Measurements from ENCODE around the gene FSTL4.

The FSTL4 gene

DNA sequence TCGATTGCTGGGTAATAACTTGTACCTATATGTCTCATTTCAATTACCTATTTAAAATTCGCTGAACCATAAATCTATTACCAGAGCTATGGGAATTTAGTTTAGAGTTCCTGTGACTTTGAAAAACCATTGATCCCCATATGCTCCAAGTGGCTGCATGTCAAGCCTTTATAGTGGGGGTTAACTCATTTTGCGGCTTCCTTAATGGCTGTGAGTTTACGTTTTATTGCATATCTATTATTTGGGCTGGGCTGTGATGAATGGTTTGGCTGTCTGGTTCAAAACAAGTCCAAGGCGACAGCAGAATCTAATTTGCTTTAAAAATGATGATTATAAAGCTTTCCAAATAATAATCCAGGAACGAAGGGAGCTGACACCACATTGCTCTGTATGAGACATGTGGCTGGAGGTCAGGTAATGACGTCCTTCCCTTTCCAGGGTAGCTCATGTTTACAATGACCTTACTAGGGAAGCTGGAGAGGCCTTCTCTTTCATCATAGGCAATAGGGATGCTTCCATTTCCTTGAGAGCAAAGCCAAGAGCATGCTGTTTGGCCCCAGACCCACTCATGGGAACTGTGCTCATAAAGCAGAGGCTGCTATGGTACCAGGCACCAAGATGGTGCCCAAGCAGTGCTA is 302.2 kb downstream of the FSTL4 start:
- DNase-seq, result no peak

DNA sequence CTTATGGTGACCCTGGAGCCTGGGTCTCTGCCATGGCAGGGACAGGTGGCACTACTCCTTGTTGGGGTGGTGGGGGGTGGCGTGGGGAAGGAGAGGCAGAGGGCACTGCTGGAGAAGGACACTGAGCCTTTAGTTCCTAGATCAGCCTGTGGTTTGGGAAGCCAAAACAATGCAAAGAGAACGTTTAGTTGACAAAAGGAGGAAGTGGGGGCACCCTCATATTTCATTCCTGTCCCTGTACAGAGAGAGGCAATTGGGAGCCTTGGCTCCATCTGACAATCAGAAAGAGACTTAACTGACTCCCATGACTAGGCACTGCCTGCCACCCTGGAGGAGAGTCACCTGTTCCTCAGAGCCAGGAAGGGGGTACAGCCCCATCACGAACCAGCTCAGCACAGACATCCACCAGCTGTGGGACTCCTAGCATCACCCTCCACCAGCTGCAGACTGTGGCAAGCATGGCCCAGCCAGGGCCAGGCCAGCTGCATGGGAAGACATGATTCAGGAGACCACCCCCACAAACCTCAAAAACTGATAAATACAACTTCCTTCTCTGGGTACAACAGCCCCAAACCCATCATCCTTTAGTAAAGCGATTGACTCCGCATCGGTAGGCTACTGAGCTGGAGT is 303.1 kb downstream of the FSTL4 start:
- no peak for DNase-seq

DNA sequence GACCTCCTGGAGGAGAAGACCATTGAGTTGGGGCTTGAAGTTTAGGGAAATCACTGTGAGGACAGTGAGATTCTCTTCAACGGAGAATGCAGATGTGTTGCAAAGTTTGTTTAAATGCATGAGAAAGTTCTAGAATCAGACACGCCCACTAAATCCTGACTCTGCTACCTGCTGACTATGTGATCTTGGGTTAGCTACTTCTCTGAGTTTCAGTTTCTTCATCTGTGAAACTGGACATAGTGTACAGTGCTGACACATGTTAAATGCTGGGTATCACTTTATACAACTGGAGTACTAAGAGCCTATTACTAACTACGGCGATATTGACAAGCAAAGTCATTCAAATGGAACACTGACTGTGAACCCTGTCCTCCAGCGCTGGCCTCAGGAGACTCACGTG is 305.1 kb downstream of the FSTL4 start:
- DNase-seq, result no peak

DNA sequence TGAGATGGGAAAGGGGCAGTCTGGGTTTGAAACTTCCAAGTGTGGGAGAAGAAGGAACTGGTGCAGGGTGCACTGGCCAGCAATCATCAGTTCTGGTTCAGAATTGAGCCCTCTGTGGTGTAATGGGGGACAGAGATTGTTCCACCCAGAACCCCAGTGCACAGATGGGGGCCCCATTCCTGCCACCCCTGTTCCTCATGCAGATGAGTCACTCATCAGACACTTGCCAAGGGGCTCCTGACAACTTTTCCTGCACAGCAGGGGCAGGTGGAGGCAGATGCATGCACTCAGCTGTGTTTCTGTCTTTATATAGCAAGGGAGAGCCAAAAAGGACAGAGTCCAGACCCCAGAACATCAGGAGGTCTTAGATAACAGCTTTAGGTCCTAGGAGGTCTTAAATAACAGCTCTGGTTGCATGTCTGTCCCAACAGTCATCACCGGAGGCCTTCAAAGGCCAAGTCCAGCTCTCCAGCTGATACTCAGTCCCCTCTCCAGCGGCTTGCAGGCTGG is 307.6 kb downstream of the FSTL4 start:
- DNase-seq, result no peak

DNA sequence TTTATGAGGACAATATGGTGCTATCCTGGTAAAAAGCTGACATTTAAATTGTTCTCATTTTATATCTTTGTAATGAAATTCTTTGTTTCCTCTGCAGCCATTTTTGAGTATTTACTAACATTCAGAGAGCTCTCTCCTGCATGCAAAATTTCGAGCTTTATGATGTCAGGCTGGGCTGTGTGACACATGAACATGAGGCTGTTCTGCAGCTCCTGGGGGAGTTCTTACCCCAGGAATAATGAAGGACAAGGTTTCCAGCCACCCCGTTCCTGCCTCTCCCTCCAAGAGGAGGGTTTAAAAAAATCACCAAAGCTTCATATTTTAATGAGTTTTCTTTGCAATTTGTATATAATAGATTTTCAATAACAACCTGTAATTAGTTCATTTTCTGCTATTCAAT is 308.2 kb downstream of the FSTL4 start:
- DNase-seq, result no peak

DNA sequence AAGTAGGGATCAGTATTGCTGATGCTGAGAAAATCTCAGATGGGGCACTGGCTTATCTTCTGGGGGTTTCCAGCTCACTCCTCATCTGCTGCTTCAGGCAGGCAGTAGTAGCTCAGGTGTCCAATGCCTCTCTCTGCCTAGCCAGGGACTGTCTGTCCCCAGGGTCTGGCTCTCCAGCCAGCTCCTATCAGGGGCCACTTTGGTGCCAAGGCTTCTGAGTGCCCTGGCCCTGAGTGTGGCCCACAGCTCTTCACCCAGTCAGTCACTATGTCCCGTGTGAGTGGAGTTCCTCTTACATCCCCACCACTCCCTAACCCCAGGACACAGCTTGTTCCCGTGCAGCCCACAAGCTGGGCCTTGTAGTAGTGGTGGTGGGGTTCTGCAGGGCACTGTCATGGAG is 309.0 kb downstream of the FSTL4 start:
- no peak for DNase-seq

DNA sequence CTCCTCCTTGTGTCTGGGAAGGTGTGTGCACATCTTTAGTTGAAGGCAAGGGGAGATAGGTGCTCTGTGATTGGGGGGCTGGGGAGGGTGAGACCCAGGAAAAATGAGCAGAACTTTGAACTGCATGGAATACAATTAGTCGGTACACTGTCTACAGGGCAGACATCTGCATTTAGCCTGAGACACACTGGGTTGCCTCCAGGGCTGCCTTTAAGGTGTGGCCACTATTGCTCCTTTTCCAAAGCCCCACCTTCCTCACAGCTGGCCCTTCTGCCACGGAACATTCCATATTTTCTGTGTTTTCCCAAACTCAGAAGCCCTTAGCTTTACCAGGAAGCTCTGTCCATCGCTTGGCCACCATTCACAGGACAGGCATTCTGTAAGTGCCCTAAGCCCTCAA is 312.6 kb downstream of the FSTL4 start:
- DNase-seq, result no peak

DNA sequence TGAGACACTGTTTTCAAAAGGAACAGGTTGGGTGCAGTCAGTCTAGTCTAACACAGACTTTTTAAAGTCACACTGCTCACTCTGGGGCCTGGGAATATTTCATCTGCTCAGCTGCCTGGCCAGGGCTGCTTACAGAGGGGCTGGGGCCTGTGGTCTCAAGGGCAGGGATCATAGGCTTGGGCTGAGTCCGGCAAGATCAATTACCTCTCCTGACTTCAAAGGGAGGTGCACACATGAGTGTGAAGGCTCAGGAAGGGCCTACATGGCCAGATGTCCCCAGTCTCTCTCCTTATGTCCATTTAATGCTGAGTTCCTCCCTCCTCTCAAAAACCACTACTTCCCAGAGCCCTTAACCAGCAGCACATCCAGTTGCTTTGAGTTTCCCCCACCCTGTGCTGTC is 313.3 kb downstream of the FSTL4 start:
- DNase-seq, result no peak

DNA sequence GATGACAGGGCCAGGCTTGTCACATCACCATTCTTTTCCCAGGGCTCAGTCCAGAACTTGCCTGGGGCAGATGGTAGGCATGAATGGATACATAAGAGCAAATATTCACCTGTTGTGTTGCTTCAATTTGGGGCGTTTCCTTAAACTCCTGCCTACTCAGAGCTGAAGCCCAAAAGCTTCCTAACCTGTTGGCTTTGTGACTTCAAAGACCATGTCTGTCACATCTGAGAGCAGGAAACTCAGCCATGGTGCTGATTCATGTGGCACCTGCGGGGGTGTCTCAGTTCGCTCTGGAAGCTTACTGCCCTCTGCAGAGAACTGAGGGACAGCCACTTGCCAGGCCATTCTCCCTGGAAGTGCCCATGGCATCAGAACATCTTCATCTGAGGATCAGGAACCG is 313.9 kb downstream of the FSTL4 start:
- DNase-seq, result no peak

DNA sequence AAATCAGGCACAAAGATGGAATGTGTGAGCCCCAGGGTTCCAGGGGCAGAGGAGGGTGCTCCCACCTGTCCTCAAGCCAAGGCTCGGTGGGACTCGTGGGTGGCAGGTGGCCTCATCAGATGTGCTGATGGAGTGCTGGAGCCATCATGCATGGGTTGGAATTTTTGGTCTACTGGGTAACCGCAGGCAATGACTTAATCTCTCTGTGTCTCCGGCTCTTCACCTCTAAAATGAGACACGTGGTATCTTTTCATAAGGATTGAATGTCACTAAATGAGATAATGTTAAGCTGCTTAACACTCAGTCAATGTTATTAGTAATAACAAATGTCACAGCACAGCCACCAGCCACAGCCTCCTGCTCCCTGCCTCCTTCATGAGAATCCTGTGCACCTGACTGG is 315.0 kb downstream of the FSTL4 start:
- no peak for DNase-seq

DNA sequence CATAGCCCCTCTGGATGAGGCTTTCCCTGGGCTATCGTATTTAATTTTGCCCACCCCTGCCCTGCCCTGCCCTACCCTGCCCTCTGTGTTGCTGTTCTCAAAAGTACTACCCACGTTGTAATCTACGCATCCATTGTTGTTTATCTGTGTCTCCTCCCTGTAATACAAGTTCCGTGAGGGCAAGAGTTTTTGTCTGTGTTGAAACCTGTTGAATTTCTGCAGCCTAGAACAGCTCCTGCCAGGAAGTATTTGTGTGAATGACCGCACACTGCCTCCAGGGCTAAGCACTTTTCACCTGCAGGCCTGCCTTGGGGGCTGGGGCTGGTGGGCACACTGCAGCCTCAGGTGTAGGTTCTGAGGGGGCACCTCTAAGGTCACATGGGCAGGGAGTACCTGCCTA is 315.7 kb downstream of the FSTL4 start:
- DNase-seq, result no peak

DNA sequence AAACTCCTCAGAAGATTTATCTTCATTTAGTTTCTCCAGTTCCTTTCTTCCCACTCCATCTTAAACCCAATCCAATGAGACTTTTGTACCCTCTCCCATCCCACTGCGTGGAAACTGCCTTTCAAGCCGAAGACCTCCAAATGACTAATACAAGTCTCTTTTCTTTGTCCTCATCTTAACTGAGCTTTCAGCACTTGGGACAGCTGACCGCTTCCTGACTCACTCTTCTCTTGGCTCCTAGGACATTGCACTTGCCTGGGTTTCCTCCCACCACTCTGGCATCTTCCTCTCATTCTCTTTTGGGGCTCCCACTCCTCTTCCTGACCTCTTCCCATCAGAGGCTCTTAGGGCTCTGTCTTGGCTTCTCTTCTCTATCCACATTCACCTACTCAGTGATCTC is 316.8 kb downstream of the FSTL4 start:
- no peak for DNase-seq

DNA sequence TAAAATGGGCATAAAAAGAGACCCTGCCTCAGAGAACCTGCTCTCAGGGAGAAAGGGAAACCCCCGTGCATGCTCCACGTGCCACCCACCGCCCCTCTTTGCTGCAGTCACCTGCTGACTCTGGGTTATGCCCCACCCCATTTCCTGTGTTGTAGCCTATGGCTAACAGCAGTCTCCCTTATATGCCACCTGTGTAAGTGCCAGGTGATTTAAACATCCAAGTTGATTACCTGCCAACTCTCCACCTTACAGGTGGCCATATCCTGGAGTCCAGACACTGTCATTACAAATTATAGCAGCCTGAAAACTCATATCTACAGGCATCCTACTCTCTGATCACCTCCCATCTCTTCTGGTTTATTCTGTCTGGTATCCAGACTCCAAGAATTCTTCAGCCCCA is 318.0 kb downstream of the FSTL4 start:
- no peak for DNase-seq

DNA sequence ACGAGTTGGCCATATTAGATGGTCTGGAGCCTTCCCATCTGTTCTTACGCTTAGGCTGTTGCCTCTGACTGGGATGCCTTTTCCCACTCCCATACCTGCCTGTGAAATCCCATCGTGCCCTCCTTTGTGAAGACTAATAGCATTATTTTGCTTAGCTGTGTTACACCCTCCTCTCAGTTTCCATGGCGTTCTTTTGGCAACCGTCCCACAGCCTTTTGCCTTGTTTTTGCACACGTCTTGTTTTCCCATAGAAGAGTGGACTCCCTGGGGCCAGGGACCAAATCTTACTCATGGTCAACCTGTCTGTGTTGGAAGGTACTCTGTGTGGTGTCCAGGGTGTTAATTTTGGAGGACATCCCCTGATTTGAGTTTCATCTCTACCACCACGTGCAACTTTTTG is 318.4 kb downstream of the FSTL4 start:
- no peak for DNase-seq

DNA sequence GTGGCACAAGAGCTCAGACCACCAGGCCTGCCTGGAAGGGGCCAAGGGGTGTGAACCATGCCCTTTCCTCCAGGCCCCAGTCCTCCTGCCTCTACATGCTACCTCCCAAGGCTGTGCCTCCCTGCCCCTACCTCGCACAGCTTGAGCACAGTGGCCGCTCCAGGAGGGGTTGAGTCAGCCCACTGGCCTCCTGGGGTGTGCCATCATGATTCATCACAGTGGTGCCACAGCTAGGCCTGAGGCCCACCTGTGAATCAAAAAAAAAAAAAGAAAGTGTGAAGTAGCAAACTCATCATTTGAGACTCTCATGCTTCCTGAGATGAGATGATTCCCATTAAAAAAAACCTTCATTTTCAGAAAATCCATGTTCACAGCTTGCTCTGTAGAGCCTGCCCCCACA is 320.0 kb downstream of the FSTL4 start:
- no peak for DNase-seq

DNA sequence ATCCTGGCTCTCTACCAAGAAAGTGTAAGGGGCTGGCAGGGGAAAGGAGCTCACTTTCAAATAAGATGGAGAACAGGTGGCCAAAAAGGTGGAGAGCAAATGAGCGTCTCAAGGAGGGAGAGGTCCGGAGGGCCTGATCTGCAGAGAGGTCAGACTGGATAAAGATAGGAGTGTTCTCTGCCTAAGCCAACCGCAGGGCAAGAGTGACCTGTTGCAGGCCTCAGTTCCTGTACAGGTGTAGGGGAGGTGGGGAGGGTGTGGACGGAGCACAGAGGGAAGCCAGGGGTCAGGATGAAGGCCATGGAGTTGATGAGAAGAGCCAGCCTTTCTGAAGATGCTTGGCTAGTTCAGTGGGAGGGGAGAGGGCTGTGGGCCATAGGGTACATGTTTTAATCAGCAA is 320.8 kb downstream of the FSTL4 start:
- no peak for DNase-seq

DNA sequence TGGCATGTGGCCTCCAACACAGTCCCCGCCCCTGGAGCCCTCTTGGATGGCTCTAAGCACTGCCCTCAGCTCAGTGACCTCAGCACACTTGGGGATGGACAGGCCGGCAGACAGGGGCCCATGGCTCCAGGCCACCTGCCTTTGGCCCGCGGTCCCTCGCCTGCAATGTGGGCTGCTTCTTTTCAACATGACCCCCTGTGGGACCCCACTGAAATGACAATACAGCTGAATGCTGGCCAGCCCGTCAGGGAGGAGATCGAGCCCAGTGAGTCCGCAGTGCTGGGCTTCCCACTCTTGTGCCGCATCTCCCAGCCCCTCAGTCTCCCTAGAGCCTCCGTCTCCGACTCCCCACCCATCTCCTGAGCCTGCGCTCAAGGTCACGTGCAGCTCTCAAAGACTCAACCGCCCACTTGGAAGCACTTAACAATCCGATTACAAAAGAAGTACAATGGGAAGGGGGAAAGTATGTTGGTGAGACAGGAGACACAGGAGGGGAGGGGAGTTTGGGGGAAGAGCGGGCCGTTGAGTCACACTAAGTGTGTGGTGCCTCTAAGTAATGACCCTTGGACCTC is 321.6 kb downstream of the FSTL4 start:
- DNase-seq, result no peak

DNA sequence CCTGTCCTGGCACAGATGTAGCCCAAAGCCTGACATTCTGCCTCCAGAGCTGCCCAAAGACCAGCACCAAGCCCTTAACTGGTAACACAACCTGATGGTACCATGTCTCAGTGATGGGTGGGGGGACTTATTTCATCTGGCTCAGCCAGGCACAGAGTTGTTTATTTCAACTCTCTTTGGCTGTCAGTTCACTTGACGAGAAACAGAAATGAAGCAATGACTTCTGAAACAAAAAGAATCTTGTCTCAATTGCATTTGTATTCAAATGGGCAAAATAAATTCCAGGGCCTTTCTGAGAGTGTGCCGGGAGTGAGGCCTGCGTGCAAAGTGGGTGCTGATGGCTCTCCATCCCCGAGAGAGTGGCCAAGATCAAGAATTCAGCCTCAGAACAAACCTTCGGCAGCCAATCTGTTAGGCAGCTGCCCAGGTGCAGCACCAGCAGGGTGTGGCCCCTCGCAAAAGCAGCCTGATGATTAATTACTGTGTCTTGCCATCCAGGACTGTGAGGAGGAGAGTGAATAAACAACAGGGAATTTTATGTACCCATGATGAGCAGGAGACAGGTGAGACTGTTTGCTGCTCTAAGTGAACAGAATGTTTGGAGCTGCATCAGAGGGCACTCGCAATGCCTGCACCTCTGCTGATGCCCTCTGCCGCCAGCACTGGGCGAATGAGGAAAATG is 322.5 kb downstream of the FSTL4 start:
- no peak for DNase-seq

DNA sequence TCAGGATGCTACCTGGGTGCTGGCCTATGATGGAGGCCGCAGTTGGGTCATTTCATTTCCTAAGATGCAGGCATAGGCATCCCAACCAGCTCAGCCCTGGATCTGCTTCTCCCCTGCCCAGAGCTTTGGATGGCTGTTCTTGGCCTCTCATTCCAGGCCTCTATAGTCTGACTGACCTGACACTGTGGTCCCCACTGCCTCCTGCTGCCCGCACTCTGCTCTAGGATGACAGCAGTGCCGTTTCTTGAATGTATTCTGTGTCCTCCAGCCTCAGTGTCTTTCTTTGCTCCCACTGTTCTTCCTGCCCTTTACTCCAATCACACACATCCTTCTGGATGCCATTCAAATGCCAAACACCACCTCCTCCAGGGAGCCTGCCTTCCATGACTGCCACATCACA is 324.8 kb downstream of the FSTL4 start:
- DNase-seq, result peak; percentile 11

DNA sequence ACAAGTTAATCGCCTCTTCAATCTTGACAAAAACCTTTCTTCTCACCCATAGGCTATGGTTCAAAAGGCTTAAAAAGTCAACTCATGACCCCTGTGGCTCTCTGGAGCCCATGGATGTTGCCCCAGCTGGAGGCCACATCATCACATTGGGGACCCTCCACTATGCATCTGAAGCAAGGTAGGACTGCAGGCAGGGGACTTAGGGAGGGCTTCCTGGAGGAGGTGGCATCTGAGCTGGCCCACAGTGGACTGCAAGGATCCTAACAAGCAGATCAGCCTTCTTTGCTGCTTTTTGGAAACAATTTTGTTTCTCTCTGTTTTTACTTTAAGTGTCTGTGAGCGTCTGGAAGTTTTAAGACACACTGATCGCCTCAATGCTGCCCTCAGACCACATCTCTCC is 325.9 kb downstream of the FSTL4 start:
- DNase-seq, result no peak

DNA sequence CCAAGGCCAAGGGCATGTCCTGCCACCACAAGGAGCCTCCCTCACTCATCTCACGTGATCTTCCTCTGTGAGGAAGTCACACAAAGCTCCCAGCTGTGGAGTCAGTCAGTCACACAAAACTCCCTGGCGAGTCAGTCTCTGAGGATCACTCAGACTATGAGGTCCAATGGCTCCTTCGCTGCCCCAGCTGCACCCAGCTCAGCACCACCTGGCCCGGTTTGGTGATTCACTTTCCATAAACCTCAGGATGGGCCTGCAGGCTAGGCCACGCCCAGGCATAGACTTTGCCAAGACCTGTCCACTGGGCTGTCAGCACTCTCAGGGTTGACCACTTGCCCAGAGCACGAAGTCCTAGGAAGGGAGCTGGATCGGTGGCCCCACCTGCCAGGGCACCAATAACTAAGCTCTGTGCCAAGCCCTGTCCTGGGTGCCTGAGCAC is 326.7 kb downstream of the FSTL4 start:
- no peak for DNase-seq

DNA sequence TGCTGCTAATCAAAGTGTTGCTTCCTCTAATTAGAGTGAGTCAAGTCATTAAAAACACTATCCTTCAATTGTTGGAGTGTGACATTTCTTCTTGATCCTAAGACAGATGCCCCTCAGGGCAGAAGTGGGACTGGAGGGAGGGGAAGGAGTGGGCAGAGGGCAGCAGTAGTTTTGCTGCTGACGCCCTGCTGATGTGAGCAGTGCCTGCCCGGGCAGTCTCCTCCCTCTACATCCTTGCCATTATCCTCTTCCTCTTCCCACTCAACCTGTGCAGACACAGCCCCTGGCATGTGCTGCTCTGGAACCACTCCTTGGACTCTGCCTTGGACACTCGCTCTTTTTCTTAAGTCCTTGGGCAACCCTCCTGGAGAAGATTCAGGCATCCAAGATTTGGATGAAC is 328.0 kb downstream of the FSTL4 start:
- no peak for DNase-seq

DNA sequence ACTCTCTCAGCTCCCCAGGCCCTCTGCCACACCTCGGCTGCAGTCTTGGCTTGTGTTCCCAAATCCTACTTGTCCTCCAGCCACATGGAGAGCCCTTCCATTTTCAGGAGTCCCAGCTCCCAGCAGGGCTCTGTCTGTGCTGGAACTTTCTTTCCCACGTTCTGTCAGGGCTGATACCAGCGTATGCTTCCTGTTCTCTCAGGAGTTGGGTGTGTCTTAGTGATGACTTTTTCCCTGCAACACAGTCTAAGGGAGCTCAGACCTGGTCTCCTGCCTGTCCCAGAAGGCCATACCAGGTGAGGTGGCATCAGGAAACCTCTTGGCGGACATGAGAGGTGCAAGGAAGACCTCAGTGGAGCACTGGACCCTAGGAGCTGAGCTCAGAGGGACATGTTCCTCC is 334.0 kb downstream of the FSTL4 start:
- no peak for DNase-seq

DNA sequence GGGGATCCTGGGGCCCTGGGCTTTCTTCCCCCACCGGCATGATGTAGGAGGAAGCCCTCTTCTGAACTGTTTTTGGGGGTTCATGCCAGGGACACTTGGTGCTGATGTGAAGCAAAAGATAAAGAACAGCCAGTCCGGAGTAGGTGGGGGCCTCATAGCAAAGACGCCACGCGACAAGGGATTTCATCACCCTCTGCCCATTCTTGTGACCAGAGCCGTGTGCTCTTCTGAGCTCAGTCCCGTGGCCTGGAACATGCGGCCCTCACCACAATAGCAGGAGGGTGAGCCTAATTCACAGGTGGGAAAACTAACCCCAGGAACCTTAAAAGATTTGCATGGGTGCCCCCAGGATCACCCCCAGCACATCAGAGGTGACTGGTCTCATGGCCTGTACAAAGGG is 334.6 kb downstream of the FSTL4 start:
- no peak for DNase-seq

Data from amniotic stem cell (primary cell).